Measurements from ENCODE around the gene OPRD1.
"Not testable (repeated sequence)": the region's sequence is repeated elsewhere in the genome, so short reads cannot be mapped to it uniquely, and the experiment has no call there.

- TF ChIP-seq CTCF (conservative IDR thresholded peaks at IDR 0.05; ENCODE audit: low read length); EZH2phosphoT487 (IDR thresholded peaks at IDR 0.05; ENCODE audit: borderline replicate concordance): not testable (repeated sequence)
These were observed 17.4 kb upstream of the OPRD1 start for GRCh38 chr1:28794582-28794981.

Data from Loucy (cell line).